Measurements from ENCODE around the gene C12orf57. TPM values are rescaled to one million over a fixed set of nuclear protein-coding genes. Genes with fewer than 3 reads are reported as not detected.
A peak's percentile ranks its signal among the peaks of the same experiment; 100 is the strongest.

C12orf57 gene
- total and polyA plus RNA-seq, 9 of the 15 experiments (the other 6 are each of a cell fraction or from before 2014, with no cell fraction given), result 26.7 to 191 (median 107) TPM

DNA sequence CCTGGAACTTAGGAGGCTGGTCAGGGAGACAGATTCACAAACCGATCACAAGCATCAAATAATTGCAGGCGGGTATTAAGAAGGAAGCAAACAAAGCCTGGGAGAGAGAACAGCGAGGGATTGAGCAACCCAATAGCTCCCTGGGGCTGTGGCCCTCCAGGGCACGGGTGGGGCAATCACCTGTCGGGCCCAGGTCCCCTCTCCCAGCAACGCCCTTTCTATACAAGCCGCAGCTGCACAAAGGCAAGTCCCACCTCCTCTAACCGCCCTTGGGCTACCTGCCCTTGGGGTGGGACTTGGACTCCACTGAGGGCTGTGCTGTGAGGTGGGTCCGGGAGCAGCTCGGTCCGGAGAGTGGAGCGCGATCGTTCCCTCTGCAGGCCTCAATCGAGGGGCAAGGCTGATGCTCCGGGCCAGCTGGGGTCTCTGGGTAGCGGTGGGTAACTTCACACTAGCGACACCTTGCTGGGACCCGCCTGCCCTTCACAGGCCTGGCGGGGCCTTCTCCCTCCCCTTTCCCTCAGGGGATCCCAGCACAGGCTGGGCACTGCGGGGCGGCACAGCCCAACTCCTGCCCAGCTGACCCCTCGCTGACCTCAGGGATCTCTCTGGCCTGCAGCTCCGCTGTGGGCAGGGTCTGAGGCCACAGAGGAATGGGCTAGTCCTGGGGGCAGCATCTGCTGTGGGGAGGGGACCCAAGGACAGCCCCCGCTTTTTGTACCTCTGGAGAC, 18.6 kb downstream of the C12orf57 start:
- CTCF ChIA-PET (ENCODE audit: low intra/inter-chr PET ratio), result interaction anchor here (1.7 kb wide), 1 partner anchor 18 kb away, joined by 13 read pairs; the partner anchor contains the start of genes C12orf57 and RNU7-1
- in situ Hi-C loops (cut with MboI) (no loop called here), intact Hi-C loops (cut with micrococcal nuclease) (loop anchor here (10.0 kb wide), 1 partner anchor 222 kb away; the partner anchor contains the start of gene PEX5)
- ATAC-seq, result peak; percentile 2
- WGBS (ENCODE audit: insufficient coverage, low coverage, missing lambda C conversion rate), result 28% methylated on average over 10 of the region's 25 CpGs
- FAIRE-seq, result no peak
- Histone ChIP-seq H4K20me1 (replicated peaks; ENCODE audit: control insufficient read depth, insufficient read depth, low read length) (no peaks in the 10 kb centered on the region), H3K4me2 (ENCODE audit: insufficient read depth, low read length) (peak overlapping the region; percentile 95), H2AFZ (ENCODE audit: low read depth, low read length) (peak overlapping the region; percentile 89), H3K9ac (ENCODE audit: insufficient read depth in 1 of 2, low read depth in 2 of 2, low read length in 2 of 2) (peak overlapping the region; percentile 92 to 96), H3K9me3 (replicated peaks; ENCODE audit: control insufficient read depth, insufficient read depth, low read depth, low read length) (no peaks in the 10 kb centered on the region), H3K27ac (ENCODE audit: extremely low read depth, low read depth, low read length) (peak overlapping the region; percentile 96), H3K27me3 (ENCODE audit: control insufficient read depth in 2 of 2, insufficient read depth in 2 of 2, low read length in 2 of 2) (no peaks in the 10 kb centered on the region), H3K4me1 (replicated peaks in 1 of 2; ENCODE audit: control insufficient read depth in 2 of 2, insufficient read depth in 2 of 2, low read length in 2 of 2) (peaks cover 46 to 70% of the 10 kb centered on the region in 2 experiments), H3K36me3 (ENCODE audit: control insufficient read depth, insufficient read depth, low read length) (peaks cover 30% of the 10 kb centered on the region; the same call in 2 of the 3 replicates), H3K9me1 (ENCODE audit: control insufficient read depth, insufficient read depth, low read length) (no peaks in the 10 kb centered on the region), H3K79me2 (ENCODE audit: control insufficient read depth, insufficient read depth, low read length) (peaks cover 16% of the 10 kb centered on the region; the same call in 2 of the 3 replicates), H3K4me3 (peak overlapping the region; percentile 42)
- DNase-seq (ENCODE audit: extremely low read depth in 1 of 4, low spot score in 3 of 4), result peak in 2 of 4 experiments; percentile 29 to 31
- POLR2A ChIA-PET, result interaction anchor here (1.0 to 8.0 kb wide), 9 partner anchors 13 to 146 kb away, joined by 3 to 98 read pairs (median 5); partner anchors contain the start of genes C12orf57, LPCAT3, RNU7-1 and SPSB2
- BruUV-seq (replicated peaks), result no TSS peak
- no peak for TF ChIP-seq TOE1 (IDR thresholded peaks at IDR 0.05; ENCODE audit: borderline replicate concordance)
- 0 out of 2 replicates have a peak, but pooled peaks have one; percentile 2 for TF ChIP-seq TOE1 (CRISPR knock-in tag; IDR thresholded peaks at IDR 0.05; ENCODE audit: borderline replicate concordance, low read depth)
- TF ChIP-seq RFX5 (IDR thresholded peaks at IDR 0.05; ENCODE audit: low read depth, low read length), result no peak
- TF ChIP-seq, protein P1, sequence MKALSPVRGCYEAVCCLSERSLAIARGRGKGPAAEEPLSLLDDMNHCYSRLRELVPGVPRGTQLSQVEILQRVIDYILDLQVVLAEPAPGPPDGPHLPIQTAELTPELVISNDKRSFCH (CRISPR knock-in tag; IDR thresholded peaks at IDR 0.05), result no peak
- TF ChIP-seq, protein P1 (tag; IDR thresholded peaks at IDR 0.05), result peak; percentile 42; the same call in 1 of the 2 replicates
- TF ChIP-seq CTBP1 (IDR thresholded peaks at IDR 0.05; ENCODE audit: borderline replicate concordance), result 0 out of 2 replicates have a peak, but pooled peaks have one; percentile 2
- peak; percentile 59; the same call in 1 of the 2 replicates for TF ChIP-seq GABPA (tag; conservative IDR thresholded peaks at IDR 0.05; ENCODE audit: low read depth)
- TF ChIP-seq, protein P2, sequence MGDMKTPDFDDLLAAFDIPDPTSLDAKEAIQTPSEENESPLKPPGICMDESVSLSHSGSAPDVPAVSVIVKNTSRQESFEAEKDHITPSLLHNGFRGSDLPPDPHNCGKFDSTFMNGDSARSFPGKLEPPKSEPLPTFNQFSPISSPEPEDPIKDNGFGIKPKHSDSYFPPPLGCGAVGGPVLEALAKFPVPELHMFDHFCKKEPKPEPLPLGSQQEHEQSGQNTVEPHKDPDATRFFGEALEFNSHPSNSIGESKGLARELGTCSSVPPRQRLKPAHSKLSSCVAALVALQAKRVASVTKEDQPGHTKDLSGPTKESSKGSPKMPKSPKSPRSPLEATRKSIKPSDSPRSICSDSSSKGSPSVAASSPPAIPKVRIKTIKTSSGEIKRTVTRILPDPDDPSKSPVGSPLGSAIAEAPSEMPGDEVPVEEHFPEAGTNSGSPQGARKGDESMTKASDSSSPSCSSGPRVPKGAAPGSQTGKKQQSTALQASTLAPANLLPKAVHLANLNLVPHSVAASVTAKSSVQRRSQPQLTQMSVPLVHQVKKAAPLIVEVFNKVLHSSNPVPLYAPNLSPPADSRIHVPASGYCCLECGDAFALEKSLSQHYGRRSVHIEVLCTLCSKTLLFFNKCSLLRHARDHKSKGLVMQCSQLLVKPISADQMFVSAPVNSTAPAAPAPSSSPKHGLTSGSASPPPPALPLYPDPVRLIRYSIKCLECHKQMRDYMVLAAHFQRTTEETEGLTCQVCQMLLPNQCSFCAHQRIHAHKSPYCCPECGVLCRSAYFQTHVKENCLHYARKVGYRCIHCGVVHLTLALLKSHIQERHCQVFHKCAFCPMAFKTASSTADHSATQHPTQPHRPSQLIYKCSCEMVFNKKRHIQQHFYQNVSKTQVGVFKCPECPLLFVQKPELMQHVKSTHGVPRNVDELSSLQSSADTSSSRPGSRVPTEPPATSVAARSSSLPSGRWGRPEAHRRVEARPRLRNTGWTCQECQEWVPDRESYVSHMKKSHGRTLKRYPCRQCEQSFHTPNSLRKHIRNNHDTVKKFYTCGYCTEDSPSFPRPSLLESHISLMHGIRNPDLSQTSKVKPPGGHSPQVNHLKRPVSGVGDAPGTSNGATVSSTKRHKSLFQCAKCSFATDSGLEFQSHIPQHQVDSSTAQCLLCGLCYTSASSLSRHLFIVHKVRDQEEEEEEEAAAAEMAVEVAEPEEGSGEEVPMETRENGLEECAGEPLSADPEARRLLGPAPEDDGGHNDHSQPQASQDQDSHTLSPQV (IDR thresholded peaks at IDR 0.05), result 0 out of 2 replicates have a peak, but pooled peaks have one; percentile 43
- no peak for TF ChIP-seq ATF1 (CRISPR knock-in tag; IDR thresholded peaks at IDR 0.05)
- TF ChIP-seq ATF1 (tag; IDR thresholded peaks at IDR 0.05), result peak; percentile 16; the same call in 1 of the 2 replicates
- TF ChIP-seq, protein P3, sequence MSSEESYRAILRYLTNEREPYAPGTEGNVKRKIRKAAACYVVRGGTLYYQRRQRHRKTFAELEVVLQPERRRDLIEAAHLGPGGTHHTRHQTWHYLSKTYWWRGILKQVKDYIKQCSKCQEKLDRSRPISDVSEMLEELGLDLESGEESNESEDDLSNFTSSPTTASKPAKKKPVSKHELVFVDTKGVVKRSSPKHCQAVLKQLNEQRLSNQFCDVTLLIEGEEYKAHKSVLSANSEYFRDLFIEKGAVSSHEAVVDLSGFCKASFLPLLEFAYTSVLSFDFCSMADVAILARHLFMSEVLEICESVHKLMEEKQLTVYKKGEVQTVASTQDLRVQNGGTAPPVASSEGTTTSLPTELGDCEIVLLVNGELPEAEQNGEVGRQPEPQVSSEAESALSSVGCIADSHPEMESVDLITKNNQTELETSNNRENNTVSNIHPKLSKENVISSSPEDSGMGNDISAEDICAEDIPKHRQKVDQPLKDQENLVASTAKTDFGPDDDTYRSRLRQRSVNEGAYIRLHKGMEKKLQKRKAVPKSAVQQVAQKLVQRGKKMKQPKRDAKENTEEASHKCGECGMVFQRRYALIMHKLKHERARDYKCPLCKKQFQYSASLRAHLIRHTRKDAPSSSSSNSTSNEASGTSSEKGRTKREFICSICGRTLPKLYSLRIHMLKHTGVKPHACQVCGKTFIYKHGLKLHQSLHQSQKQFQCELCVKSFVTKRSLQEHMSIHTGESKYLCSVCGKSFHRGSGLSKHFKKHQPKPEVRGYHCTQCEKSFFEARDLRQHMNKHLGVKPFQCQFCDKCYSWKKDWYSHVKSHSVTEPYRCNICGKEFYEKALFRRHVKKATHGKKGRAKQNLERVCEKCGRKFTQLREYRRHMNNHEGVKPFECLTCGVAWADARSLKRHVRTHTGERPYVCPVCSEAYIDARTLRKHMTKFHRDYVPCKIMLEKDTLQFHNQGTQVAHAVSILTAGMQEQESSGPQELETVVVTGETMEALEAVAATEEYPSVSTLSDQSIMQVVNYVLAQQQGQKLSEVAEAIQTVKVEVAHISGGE (CRISPR knock-in tag; IDR thresholded peaks at IDR 0.05), result peak in 1 of 3 experiments; percentile 36; a peak in 1 of 6 replicates
